HG03064 (cell line): ENCODE measurements around the gene RGS3.
A peak's percentile ranks its signal among the peaks of the same experiment; 100 is the strongest.

Experiments used
- ATAC-seq: cut with Tn5 transposase; IDR thresholded peaks from one replicate; pipeline ENCODE4 v1.9.1; 2021; ENCODE audit warnings: low read depth; ENCODE audit not compliant: unreplicated experiment

The RGS3 gene

GRCh38 chr9:113614843-113615648 lies 151.5 kb downstream of the RGS3 start:
- no peak for ATAC-seq

DNA sequence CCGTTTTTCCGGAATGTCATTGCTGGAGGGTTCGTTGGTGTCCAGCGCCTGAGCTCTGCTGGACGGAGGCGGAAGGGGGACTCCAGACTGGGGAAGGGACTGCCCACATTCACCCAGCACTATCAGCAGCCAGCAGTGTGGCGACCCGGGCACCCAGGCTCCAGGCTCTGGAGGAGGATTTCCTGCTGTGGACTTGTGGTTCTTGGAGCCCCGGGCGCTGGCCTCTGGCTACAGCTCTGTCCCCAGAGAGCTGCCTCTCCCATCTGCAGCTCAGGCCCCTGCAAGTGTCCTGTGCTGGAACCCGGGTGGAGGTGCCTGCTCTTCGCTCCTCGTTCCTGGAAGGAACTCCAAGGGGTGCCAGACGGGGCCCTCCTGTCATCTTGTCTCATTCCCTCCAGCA lies 152.6 kb downstream of the RGS3 start:
- no peak for ATAC-seq

- no peak for ATAC-seq
Measured at GRCh38 chr9:113616621-113617496, 153.3 kb downstream of the RGS3 start.

- no peak for ATAC-seq
Measured at GRCh38 chr9:113617550-113617949, 154.0 kb downstream of the RGS3 start.

DNA sequence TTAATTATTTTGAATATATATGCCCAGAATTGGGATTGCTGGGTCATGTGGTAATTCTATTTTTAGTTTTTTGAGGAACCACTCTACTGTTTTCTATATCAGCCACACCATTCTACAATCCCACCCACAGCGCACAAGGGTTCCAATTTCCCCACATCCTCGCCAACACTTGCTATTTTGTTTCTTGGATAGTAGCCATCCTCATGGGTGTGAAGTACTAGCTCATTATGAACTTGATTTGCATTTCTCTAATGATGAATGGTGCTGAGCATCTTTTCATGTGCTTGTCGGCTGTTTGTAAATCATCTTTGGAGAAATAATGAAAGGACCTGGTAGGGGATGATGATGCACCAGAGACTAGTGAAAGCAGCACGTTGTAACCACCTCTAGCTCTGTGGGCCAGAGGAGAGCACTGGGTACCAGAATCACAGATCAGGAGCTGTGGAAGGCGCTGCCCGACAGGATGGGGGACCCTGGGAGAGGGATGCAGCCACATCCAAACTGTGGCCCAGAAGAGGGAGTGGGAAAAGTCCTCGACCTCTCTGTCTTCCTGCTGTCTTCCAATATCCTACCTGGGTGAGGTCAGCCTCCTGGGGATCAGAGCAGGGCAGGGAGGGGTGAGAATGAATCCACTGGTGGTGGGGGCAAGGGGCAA lies 155.4 kb downstream of the RGS3 start:
- no peak for ATAC-seq

- no peak for ATAC-seq
Measured at GRCh38 chr9:113619491-113620376, 156.2 kb downstream of the RGS3 start.

GRCh38 chr9:113620377-113621161 lies 157.0 kb downstream of the RGS3 start:
- ATAC-seq = no peak

DNA sequence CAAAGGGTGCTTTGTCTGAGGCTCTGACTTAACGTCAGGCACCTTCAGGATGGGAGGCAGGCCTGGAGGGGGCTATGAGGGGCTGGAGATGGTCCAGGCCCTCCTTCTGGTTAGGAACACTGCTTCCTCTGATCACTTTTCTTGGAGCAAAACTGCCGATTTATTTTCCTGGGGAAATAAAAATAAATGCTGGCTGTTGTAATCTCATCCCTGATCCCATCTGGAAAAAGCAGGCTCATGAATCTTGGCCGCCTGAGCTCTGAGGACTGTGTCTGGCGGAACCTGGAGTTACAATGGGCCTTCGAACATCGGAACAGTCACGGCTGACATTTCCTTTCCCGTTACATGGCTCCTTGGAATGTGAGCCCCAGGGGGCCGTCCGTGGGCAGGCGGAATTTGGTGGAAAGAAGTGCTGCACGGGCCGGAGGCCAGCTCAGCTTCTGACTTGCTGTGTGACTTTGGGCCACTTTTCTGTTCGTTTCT lies 157.8 kb downstream of the RGS3 start:
- no peak for ATAC-seq

GRCh38 chr9:113621980-113622379 lies 158.5 kb downstream of the RGS3 start:
- no peak for ATAC-seq

DNA sequence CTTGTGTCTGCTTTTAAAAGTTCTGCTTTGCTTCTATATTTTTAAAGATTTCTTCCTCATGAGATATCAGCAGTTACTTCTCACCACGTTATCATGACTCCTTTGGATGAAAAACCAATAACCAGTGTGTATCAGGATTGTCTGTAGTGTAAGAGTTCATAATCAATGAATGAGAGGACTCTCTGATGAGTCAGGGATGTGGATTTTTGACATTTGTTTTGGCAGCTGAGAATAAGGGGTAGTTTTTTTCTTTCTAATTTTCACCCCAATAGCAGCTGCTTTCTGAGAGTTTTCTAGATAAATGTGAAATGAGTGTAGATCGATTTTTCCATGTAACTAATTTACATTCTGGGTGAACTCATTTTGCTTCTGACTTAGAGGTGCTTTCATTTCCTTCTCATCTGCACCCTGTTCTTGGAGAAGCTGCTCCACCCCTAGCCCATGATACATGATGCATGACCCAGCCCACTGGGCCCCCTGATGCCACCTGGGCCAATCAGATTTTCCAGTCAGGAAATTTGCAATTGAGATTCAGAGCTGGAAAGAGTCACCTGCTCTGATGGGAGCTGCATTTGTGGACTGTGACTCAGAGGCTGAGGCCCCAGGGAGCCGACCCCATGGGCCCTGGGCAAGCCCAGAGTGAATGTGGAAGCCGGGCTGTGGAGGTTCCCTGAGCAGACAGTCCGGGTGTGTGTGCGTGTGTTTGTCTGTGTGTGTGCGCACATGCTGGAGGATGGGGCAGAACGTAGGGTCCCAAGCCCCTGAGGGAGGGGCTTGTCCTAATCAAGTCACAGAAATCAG lies 159.3 kb downstream of the RGS3 start:
- peak; percentile 79 for ATAC-seq

GRCh38 chr9:113623851-113624485 lies 160.4 kb downstream of the RGS3 start:
- no peak for ATAC-seq

GRCh38 chr9:113624721-113625120 lies 161.2 kb downstream of the RGS3 start:
- ATAC-seq = no peak

DNA sequence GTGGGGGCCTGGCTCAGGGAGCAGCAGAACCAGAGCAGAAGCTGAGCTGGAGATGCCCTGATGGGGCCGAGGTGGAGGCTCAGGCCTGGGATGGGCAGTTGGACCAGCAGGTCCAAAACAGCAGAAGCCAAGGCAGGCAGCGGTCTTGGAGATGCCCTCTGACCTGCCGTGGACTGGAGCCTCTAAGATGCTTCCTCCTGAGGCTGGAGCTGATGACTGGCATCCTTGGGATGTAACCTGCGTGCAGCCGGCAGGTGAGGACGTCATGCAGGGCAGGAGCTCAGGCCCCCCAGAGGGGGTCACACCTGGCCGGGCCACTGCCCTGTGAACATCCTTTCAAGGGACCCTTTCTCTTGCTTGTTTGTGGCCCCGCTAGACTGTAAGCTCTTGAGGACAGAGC lies 162.0 kb downstream of the RGS3 start:
- ATAC-seq = no peak

- no peak for ATAC-seq
Measured at GRCh38 chr9:113626735-113627495, 163.4 kb downstream of the RGS3 start.

GRCh38 chr9:113628621-113629020 lies 165.1 kb downstream of the RGS3 start:
- ATAC-seq = no peak

DNA sequence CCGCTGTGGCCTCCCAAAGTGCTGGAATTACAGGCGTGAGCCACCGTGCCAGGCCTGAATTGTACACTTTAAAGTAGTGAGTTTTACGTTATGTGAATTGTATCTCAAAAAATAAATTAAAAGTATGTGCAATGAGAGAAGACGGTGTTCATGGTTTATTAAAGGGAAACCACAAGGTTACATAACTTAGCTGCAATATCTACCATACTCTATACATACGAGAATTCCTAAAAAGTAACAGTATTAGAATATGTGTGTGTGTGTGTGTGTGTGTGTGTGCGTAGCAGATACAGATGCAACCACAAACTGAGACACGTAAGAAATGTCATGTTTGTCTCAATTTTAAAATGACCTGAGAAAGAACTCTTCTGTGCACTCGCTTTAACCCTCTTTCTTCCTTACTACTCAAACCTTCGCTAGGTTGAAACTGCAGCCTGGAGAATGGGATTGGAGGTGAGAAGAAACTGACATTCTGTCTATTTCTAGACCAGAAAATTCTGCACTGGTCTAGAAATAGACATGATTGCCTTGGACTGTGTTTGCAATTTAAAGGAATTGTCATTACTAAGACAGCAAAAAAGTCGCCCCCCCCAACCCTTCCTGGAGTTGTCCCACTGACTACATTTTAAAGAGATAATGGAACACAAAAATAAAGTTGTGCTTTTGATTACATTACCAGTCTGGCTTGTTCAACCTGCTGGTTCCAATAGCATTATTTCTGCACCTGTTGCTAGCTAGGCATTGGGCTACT lies 167.0 kb downstream of the RGS3 start:
- no peak for ATAC-seq
